Liver (tissue), 9 donors: ENCODE results near the gene COL27A1. TPM values are rescaled to one million over a fixed set of nuclear protein-coding genes. Genes with fewer than 3 reads are reported as not detected.

Experiments
- DNase-seq: peaks from one replicate; pipeline ENCODE4 v3.0.0-alpha.2; 2017; ENCODE audit warnings: low spot score
- H3K27ac ChIP-seq, 2 donors: one replicate each; pipeline ENCODE4 v1.7.0; 2013; ENCODE audit warnings: inconsistent platforms in 2 of 2, low read length in 2 of 2, control low read depth in 1 of 2, low read depth in 1 of 2, mild to moderate bottlenecking in 1 of 2
- H3K27me3 ChIP-seq, 4 donors: one replicate each; pipeline versions ENCODE4 v1.6.1 to v1.7.0; 2013; ENCODE audit warnings: low read length in 3 of 4, inconsistent platforms in 1 of 4, mild to moderate bottlenecking in 1 of 4, moderate library complexity in 1 of 4; ENCODE audit not compliant: control insufficient read depth in 4 of 4, insufficient read depth in 4 of 4
- H3K36me3 ChIP-seq, 4 donors: one replicate each; pipeline versions ENCODE4 v1.6.1 to v1.7.0; 2013; ENCODE audit warnings: low read length in 3 of 4, mild to moderate bottlenecking in 3 of 4, low read depth in 1 of 4, moderate library complexity in 1 of 4; ENCODE audit not compliant: control insufficient read depth in 4 of 4, insufficient read depth in 3 of 4
- H3K4me1 ChIP-seq, 4 donors: one replicate each; pipeline versions ENCODE4 v1.6.1 to v1.7.0; 2013; ENCODE audit warnings: low read length in 3 of 4, mild to moderate bottlenecking in 3 of 4, moderate library complexity in 1 of 4; ENCODE audit not compliant: control insufficient read depth in 4 of 4, insufficient read depth in 4 of 4
- H3K4me3 ChIP-seq, 3 donors: one replicate each; pipeline versions ENCODE4 v1.6.1 to v1.7.0; 2013; ENCODE audit warnings: low read length in 3 of 3, control low read depth in 1 of 3, low read depth in 1 of 3, mild to moderate bottlenecking in 1 of 3
- H3K9ac ChIP-seq, 2 donors: one replicate each; pipeline ENCODE4 v1.7.0; 2013; ENCODE audit warnings: low read length in 2 of 2, mild to moderate bottlenecking in 2 of 2, moderate library complexity in 2 of 2, control low read depth in 1 of 2, low read depth in 1 of 2
- H3K9me3 ChIP-seq, 4 donors: one replicate each; pipeline versions ENCODE4 v1.6.1 to v1.7.0; 2013; ENCODE audit warnings: low read length in 3 of 4; ENCODE audit not compliant: control insufficient read depth in 4 of 4
- ATF3 ChIP-seq: IDR thresholded peaks from 2 replicates; pipeline ENCODE4 v1.6.1; 2016; ENCODE audit warnings: antibody characterized with exemption
- CTCF ChIP-seq: fragments of 150-350 bp; IDR thresholded peaks from 2 replicates; pipeline ENCODE4 v1.5.1; 2017; ENCODE audit warnings: improper control_type of control experiment, low read depth, low read length; ENCODE audit not compliant: missing input control
- EGR1 ChIP-seq, 2 donors: IDR thresholded peaks; 2 replicates each; pipeline ENCODE4 v1.6.1; 2016 to 2018; ENCODE audit warnings: antibody characterized with exemption in 2 of 2, low read depth in 2 of 2
- FOXA1 ChIP-seq: IDR thresholded peaks from 2 replicates; pipeline ENCODE4 v1.6.1; 2016; ENCODE audit warnings: antibody characterized with exemption
- FOXA2 ChIP-seq: IDR thresholded peaks from 2 replicates; pipeline ENCODE4 v1.6.1; 2016; ENCODE audit warnings: antibody characterized with exemption
- GABPA ChIP-seq, 2 donors: IDR thresholded peaks in 1 of 2; conservative IDR thresholded peaks in 1 of 2; 2 replicates each; pipeline ENCODE4 v1.6.1; 2016; ENCODE audit warnings: antibody characterized with exemption in 2 of 2, mild to moderate bottlenecking in 1 of 2, moderate library complexity in 1 of 2
- HNF4A ChIP-seq, 2 donors: conservative IDR thresholded peaks; 2 replicates each; pipeline ENCODE4 v1.6.1; 2016; ENCODE audit warnings: antibody characterized with exemption in 2 of 2, mild to moderate bottlenecking in 2 of 2
- HNF4G ChIP-seq: IDR thresholded peaks from 2 replicates; pipeline ENCODE4 v1.6.1; 2016; ENCODE audit warnings: antibody characterized with exemption
- JUND ChIP-seq, 2 donors: IDR thresholded peaks; 2 replicates each; pipeline ENCODE4 v1.6.1; 2016; ENCODE audit warnings: antibody characterized with exemption in 2 of 2
- MAX ChIP-seq: IDR thresholded peaks from 2 replicates; pipeline ENCODE4 v1.6.1; 2016; ENCODE audit warnings: antibody characterized with exemption
- NR2F2 ChIP-seq: IDR thresholded peaks from 2 replicates; pipeline ENCODE4 v1.6.1; 2016; ENCODE audit warnings: antibody characterized with exemption
- RAD21 ChIP-seq, 2 donors: IDR thresholded peaks; 2 replicates each; pipeline ENCODE4 v1.6.1; 2016; ENCODE audit warnings: antibody characterized with exemption in 2 of 2, mild to moderate bottlenecking in 2 of 2
- REST ChIP-seq: IDR thresholded peaks from 2 replicates; pipeline ENCODE4 v1.6.1; 2016; ENCODE audit warnings: antibody characterized with exemption, mild to moderate bottlenecking
- RXRA ChIP-seq, 2 donors: IDR thresholded peaks; 2 replicates each; pipeline ENCODE4 v1.6.1; 2017 to 2018; ENCODE audit warnings: antibody characterized with exemption in 2 of 2, mild to moderate bottlenecking in 1 of 2
- SP1 ChIP-seq: IDR thresholded peaks from 2 replicates; pipeline ENCODE4 v1.6.1; 2018; ENCODE audit warnings: antibody characterized with exemption, mild to moderate bottlenecking
- TAF1 ChIP-seq: conservative IDR thresholded peaks from 2 replicates; pipeline ENCODE4 v1.6.1; 2016; ENCODE audit warnings: antibody characterized with exemption, mild to moderate bottlenecking
- YY1 ChIP-seq: IDR thresholded peaks from 2 replicates; pipeline ENCODE4 v1.6.1; 2016; ENCODE audit warnings: antibody characterized with exemption, mild to moderate bottlenecking
- ZBTB33 ChIP-seq: IDR thresholded peaks from 2 replicates; pipeline ENCODE4 v1.6.1; 2016; ENCODE audit warnings: antibody characterized with exemption
- WGBS: extraction: QIAGEN DNeasy Blood & Tissue Kit; methylation state at CpG from one replicate; pipeline ENCODE4 v1.1.7; 2013; 5-methylcytosine and 5-hydroxymethylcytosine counted together
- polyA plus RNA-seq, 2 donors: library from polyadenylated mRNA; stranded (reverse) in 1 of 2; unstranded in 1 of 2; fragments of 200-250 nt in 1 of 2; fragments of >200 nt in 1 of 2; fragmentation: Nextera tagmentation in 1 of 2; extraction: Ambion mirVana in 1 of 2; gene quantifications; one replicate each; pipeline versions ENCODE4 v1.2.1 to v1.2.3, GENCODE V29; 2013 to 2015
- total RNA-seq, 2 donors: library from RNA; depleted of rRNA; stranded (reverse); fragments of >200 nt; gene quantifications; one replicate each; pipeline ENCODE4 v1.2.3, GENCODE V29; 2014
- donor health status: healthy.
- donor health status: healthy.
- donor health status: healthy.
- donor health status: healthy.
- donor health status: healthy.

Gene COL27A1
- total and polyA plus RNA-seq, 4 donors, result 7.0 to 20.4 (median 12.0) TPM

GRCh38 chr9:114122136-114123027 is 33.0 kb upstream of the COL27A1 start:
- peaks cover 0 to 44% (median 35%) of the 10 kb centered on the region in 4 donors for H3K4me1 ChIP-seq
- no peaks in the 10 kb centered on the region for H3K36me3 ChIP-seq
- TF ChIP-seq ATF3, result no peak
- no peak for TF ChIP-seq ZBTB33
- TF ChIP-seq FOXA2, result no peak
- no peak for TF ChIP-seq GABPA (IDR thresholded peaks at IDR 0.05 in 1 of 2, conservative IDR thresholded peaks at IDR 0.05 in 1 of 2)
- TF ChIP-seq MAX, result no peak
- TF ChIP-seq CTCF, result no peak
- no peak for TF ChIP-seq YY1
- TF ChIP-seq HNF4A (conservative IDR thresholded peaks at IDR 0.05), result no peak
- TF ChIP-seq RAD21 (IDR thresholded peaks at IDR 0.05), result no peak
- TF ChIP-seq HNF4G, result no peak
- no peak for TF ChIP-seq RXRA (IDR thresholded peaks at IDR 0.05)
- no peak for TF ChIP-seq TAF1
- TF ChIP-seq FOXA1, result no peak
- TF ChIP-seq NR2F2, result no peak
- no peak for TF ChIP-seq EGR1 (IDR thresholded peaks at IDR 0.05; ENCODE audit: low read depth in 2 of 2)
- TF ChIP-seq JUND (IDR thresholded peaks at IDR 0.05), result no peak
- no peak for TF ChIP-seq REST
- no peak for TF ChIP-seq SP1
- no peak for DNase-seq
- no peaks in the 10 kb centered on the region for H3K9me3 ChIP-seq
- H3K9ac ChIP-seq, result no peak overlapping the region
- no peaks in the 10 kb centered on the region for H3K27me3 ChIP-seq
- whole genome bisulfite sequencing, result 92% methylated on average over 9 of the region's 9 CpGs
- H3K4me3 ChIP-seq, result no peak overlapping the region
- H3K27ac ChIP-seq, result no peak overlapping the region
